GM10266 (cell line): ENCODE results near the gene ASMT.
"Not testable (repeated sequence)": the region's sequence is repeated elsewhere in the genome, so short reads cannot be mapped to it uniquely, and the experiment has no call there.

Source experiments
- DNase-seq: peaks from one replicate; pipeline ENCODE4 v3.0.0; 2012; ENCODE audit errors: extremely low spot score
- TF ChIP-seq, protein P1 (sequence below): IDR thresholded peaks from 2 replicates; pipeline ENCODE4 v1.5.1; 2012; ENCODE audit warnings: mild to moderate bottlenecking, low read depth; ENCODE audit not compliant: control insufficient read depth, insufficient read depth; ENCODE audit errors: missing control alignments

Gene ASMT

GRCh38 chrX:1681439-1681838 lies 66.6 kb downstream of the ASMT start:
- TF ChIP-seq, protein P1, sequence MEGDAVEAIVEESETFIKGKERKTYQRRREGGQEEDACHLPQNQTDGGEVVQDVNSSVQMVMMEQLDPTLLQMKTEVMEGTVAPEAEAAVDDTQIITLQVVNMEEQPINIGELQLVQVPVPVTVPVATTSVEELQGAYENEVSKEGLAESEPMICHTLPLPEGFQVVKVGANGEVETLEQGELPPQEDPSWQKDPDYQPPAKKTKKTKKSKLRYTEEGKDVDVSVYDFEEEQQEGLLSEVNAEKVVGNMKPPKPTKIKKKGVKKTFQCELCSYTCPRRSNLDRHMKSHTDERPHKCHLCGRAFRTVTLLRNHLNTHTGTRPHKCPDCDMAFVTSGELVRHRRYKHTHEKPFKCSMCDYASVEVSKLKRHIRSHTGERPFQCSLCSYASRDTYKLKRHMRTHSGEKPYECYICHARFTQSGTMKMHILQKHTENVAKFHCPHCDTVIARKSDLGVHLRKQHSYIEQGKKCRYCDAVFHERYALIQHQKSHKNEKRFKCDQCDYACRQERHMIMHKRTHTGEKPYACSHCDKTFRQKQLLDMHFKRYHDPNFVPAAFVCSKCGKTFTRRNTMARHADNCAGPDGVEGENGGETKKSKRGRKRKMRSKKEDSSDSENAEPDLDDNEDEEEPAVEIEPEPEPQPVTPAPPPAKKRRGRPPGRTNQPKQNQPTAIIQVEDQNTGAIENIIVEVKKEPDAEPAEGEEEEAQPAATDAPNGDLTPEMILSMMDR = no peak
- DNase-seq = no peak

GRCh38 chrX:1681856-1682255 lies 67.0 kb downstream of the ASMT start:
- not testable (repeated sequence) for DNase-seq

GRCh38 chrX:1682501-1682900 lies 67.6 kb downstream of the ASMT start:
- DNase-seq = not testable (repeated sequence)

- DNase-seq = not testable (repeated sequence)
Observed at GRCh38 chrX:1684883-1685282, 70.0 kb downstream of the ASMT start.

GRCh38 chrX:1685444-1685880 lies 70.6 kb downstream of the ASMT start:
- not testable (repeated sequence) for DNase-seq

DNA sequence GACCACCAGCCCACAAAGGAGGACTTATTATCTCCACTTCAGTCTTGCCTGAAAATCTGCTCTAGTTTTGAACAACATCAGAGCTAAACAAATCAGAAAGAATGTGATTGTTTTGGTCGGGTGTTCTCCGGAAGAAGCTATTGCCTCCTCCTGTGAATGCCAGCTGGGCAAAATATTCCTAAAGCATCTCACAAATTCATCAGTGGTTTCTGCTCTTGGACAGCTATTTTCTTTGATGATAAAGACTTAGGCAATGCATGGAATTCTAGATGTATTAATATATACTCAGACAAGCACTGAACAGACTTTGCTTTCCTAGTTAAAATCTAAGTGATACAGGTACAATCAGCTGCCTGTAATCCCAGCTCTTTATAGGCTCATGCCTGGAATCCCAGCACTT lies 71.8 kb downstream of the ASMT start:
- no peak for DNase-seq
- TF ChIP-seq, protein P1 = no peak
